IPS-NIHi7 (cell line): ENCODE measurements around the gene UCMA.

Experiments used
- DNase-seq: peaks from one replicate; pipeline ENCODE4 v3.0.0; 2012; ENCODE audit warnings: mixed read lengths; ENCODE audit errors: extremely low spot score

The UCMA gene

DNA sequence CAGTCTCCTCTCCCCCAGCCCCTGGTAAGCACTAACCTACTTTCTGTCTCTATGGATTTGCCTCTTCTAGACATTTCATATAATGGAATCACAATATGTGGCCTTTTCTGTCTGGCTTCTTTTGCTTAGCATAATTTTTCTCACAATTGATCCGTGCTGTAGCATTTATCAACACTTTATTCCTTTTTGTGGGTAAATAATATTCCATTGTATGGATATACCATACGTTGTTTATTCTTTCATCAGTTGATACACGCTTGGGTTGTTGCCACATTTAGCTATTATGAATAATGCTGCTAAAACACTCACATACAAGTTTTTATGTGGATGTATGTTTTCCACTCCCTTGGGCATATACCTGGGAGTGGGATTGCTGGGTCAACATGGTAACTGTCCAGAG lies 47.0 kb downstream of the UCMA start:
- no peak for DNase-seq

DNA sequence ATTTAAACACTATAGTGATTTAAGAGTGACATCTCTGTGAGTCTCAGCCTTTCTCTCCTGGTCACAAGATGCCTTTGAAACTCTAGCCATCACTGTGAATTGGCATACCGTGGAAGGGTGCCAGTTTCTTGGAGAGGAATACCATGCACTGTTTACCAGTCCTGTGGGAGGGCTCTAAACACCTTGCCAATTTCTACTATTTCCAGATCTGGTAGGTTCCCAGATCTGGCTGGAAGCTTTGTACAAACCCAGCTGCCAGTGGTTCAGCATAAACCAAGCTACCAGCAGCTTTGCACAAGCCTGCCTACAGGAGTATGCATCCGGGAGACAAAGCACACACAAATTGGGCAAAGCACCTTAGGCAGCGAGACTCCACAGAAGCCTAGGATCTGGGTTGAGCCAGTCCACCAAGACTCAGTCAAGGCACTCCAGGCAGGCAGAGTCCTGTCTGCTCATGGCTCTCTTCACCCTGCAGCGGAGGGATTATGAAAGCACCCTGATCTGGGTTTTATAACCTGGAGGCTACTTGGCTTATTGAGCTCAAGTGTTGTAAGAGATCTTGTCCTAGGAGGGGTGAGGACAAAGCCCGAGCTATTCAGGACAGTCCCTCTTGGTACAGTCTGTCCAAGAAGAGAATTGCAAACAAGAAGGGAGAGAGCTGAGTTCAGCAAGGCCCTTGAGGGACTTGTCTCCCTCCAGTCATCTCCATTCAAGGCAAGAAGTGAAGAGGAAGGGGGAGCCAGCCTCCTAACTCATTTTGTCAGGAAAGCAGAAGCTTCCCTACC lies 49.3 kb downstream of the UCMA start:
- DNase-seq: no peak

DNA sequence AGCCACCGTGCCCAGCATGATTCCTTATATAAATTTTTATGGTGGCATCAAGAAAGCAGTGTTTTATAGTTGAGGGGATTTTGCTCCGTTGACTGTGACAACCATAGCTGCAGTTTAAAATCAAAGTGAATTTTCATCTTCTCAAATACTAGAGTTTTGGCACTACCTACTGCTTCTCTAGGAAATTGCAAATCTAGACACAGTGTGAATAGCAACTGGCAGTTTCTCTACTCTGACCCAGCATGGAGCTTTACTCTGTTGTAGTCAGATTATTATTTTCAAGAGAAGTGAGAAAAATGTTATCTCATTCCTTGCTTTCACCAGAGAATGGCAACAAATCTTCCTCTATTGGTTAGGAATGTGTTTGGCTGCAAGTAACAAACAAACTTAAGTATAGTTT lies 49.9 kb downstream of the UCMA start:
- DNase-seq: no peak

DNA sequence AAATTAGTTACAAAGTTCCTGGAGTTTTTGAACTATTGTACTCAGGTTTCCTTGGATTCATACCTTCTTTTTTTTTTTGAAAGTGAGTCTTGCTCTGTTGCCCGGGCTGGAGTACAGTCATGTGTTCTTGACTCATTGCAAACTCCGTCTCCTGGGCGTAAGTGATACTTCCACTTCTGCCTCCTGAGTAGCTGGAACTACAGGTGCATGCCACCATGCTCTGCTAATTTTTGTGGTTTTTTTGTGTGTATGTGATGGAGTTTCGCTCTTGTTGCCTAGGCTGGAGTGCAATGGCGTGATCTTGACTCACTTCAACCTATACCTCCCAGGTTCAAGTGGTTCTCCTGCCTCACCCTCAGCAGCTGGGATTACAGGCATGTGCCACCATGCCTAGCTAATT lies 50.5 kb downstream of the UCMA start:
- DNase-seq: no peak

DNA sequence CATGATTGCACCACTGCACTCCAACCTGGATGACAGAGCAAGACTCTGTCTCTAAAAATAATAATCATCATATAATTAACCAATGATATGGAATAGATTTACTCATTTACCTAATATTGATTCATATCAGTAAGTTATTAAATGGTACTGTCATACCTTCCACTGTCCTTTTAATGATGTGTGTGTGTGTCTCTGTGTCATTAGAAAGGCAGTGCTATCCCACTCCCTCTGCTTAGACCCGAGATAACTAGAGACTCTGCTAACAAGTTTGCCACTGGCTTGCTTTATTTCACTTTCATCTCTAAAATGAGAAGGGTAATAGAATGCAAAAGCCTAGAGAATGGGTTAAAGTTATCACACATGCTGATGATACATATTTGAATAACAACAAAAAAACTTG lies 51.8 kb downstream of the UCMA start:
- DNase-seq: no peak

DNA sequence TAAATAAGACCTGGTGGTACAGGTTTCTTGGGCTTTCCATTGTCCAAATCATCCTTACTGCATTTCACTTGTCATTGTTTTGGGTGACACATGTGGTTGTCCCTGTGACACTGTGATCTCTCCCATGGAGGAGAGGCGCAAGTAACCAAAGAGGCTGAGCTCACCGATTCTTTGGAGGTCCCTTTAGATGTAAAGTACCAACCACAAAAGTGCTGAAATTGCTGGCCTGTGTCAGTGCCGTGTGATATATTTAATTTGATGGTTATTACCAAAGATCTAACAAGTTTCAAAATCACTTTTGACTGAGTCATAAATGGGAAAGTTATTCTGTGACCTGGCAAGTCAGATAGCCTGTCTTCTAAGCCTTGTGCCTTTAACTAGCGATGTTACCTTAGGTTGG lies 53.4 kb downstream of the UCMA start:
- no peak for DNase-seq

DNA sequence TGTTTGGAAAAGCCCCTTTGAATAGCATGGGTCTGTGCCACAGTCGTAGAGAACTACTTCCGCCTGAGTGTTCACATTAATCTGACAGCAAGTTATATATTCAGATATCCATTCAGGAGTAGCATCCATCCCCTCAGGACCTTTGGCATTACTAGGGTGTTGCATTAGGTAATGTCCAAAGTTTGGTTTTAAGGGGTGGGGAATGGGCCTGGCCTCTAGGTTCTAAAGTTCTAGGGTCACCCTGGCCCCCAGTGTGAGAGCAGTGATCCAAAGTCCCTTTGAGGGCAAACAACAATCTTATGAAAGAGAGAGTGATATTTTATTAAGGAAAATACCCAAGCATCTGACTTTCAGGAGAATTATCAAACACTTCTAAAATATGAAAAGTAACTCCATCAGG lies 60.6 kb downstream of the UCMA start:
- DNase-seq: no peak
